ENCODE results near the gene ZDHHC3.
A peak's percentile ranks its signal among the peaks of the same experiment; 100 is the strongest.

ZDHHC3 gene

GRCh38 chr3:44976002-44976815 lies at the start of gene ZDHHC3, which contains the start of gene EXOSC7:
Gene ZDHHC3, minus strand, starts transcription at chr3:44976174. Its CDS starts 16,738 bp downstream, at chr3:44959436.
Gene EXOSC7, plus strand, starts transcription at chr3:44976244. Its CDS starts 34 bp downstream, at chr3:44976278.
- peak; percentile 76 for DNase-seq (ENCODE audit: low read depth)

DNA sequence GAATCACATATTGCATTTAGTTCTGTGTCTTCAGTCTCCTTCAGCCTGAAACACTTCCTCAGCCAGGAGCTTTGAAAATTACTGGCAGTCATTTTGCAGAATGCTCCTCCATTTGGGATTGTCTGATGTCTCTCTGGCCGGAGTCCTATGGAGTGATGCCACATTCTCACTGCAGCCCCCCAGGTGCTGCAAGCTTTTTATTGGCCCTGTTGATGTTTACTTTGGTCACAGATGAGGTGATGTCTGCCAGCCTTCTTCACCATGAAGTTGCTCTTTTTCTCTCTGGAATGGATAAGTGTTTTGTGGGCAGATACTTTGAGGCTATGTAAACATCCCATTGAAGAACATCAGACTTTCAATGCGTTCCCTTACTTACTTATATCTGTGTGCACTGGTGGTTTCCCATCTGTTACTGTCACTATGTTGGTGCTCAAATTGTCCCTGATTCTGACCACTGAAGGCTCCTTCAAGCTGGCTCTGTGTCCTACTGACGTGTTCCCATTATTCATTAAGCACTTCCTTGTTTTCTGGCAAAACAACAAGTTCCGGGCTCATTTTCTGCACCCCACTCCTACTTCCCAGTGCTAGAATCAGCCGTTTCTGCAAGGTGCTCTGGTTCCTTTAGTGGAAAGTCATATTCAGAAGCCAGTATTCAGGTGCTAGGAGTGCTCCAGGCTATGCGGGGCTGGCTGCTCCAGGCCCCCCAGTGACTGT lies 48.7 kb upstream of the ZDHHC3 start:
- DNase-seq (ENCODE audit: low read depth), result no peak

- no peak for DNase-seq (ENCODE audit: low read depth)
Measured at GRCh38 chr3:45023675-45024074, 47.7 kb upstream of the ZDHHC3 start.

DNA sequence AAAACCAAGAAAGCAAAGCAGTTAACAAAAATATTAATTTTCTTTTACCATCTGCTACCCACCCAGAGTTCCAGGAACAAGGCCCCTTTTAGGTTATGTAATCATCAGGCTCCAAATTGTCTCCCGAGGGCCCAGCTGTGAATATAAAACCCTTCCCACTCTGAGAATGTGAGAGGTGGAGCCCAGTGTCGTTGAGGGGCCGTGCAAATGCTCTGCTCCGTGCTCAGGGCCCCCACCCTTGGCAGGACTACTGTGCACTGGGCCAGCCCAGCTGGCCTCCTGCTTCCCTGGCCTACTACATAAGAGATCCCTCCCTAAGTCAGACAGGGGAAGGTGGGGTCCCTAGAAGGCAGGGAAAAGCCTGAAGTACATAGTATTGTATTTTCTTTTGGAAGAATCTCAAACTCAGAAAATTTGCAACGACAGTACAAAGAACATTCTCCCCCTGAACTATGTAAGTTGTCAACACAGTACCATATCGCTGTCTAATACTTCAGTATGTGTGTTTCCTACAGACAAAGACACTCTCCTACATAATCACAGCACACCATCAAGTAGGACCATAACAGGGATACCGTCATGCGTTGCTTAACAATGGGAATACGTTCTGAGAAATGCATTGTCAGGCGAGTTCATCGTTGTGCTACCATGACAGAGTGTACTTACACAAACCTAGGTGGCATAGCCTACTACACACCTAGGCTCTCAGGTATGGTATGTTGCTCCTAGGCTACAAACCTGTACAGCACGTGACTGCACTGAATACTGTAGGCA lies 45.7 kb upstream of the ZDHHC3 start:
- DNase-seq (ENCODE audit: low read depth), result no peak

DNA sequence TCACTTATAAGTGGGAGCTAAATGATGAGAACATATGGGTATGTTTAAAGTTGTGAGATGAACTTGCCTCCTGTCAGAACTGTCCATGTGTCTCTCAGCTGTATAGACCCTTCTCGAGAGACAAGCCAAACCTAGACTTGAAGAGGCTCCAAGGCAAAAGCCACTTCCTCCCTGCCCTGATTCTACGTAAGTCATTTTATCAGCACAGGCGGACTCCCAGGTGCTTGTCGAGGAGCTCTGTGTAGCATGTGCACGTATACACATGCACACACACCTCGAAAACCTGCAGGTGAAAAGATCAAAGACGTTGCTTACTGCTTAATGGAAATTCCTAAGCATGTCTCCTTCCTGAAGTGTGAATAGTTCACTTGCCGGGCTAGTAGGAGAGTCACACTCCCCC lies 44.6 kb upstream of the ZDHHC3 start:
- no peak for DNase-seq (ENCODE audit: low read depth)

DNA sequence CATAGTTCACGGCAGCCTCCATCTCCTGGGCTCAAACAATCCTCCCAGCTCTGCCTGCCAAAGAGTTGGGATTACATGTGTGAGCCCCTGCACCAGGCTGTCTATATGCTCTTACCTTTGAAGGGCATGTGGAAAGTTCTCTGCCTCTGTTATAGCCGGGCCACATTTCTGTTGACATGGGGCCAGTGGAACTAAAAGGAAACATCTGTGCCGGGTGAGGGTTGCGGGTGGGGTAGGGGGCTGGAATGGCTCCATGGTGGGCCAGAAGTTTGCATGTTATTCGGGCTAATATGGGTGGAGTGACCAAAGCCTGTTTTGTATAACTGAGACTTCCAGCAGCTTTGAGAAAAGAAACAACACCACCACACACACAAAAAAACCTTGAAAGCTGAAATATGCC lies 41.8 kb upstream of the ZDHHC3 start:
- DNase-seq (ENCODE audit: low read depth), result no peak

GRCh38 chr3:45016916-45017315 lies 40.9 kb upstream of the ZDHHC3 start:
- no peak for DNase-seq (ENCODE audit: low read depth)

- no peak for DNase-seq (ENCODE audit: low read depth)
Measured at GRCh38 chr3:45012577-45012976, 36.6 kb upstream of the ZDHHC3 start.

DNA sequence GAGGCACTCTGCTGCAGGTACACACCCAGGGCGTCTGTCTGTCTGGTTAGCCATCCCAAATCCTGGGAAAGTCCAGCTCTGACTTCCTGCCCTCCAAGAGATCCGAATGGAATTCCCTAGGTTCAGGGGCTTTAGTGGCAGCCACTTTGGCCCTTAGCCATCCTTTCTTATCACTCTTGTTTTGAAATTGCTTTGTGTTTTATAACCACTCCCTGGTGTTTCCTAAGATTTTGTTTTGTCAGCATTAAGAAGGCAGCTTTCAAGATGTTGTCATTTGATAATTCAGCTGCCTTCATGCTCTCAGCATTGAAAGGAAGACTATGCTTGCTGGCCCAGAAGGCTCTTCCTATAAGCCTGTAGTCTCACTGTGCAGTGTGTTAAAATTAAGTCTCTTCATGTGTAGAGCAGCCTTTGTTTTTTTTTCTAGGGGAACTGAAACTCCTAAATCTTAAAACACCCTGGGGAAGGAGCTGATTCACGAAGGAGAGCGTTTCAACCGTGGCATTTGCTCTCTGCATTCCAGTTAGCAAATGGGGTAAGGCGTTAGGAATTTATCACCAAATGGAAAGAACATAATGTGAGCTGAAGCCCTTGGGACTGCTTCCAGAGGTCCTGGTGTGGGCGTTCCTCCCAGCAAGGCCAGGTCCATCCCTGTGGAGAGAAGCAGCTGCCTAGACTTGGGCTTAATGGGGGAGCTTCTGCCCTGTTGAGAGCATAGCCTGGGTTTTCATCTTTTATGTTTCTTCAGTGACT lies 36.0 kb upstream of the ZDHHC3 start:
- no peak for DNase-seq (ENCODE audit: low read depth)

DNA sequence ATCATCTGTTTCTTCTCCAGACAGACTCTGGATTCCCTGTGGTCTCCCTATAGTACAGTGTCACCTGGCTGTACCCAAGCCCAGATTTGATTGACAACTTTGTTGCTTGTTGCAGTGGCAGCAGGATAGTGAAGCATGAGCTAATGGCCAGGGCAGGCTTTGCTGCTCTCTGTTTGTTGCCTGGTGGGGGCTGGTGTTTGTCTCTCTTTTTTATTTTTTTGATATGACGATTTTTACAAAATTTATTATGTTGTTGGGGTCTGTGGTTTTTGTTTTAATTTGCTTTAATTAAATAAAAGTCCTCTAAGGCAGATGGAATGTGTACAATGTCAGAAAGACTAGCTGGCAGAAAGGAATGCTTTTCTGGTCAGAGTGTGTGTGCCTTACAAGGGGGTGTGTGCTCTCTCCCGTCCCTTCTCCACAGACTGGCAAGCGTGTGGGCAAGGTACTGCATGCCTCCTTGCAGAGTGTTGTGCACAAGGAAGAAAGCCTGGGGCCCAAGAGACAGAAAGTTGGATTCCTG lies 34.9 kb upstream of the ZDHHC3 start:
- DNase-seq (ENCODE audit: low read depth), result no peak

DNA sequence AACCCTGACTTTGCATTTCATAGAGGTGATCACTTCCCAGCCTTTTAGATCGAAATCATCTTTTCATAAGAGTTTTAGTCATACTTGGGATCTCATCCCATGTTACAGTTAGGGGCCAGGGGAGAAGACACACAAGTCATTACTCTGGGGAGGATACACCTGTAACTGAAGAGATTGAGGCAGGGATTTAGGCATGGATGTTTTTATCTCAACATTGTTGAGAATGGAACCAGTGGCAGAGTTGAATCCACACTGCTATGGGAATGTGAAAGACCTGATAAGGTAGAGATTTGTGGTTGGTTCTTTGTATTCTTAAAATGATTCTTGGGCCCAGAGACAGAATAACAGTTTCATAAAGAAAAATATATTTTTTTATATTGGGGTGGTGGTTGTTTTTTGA lies 33.9 kb upstream of the ZDHHC3 start:
- DNase-seq (ENCODE audit: low read depth), result no peak

DNA sequence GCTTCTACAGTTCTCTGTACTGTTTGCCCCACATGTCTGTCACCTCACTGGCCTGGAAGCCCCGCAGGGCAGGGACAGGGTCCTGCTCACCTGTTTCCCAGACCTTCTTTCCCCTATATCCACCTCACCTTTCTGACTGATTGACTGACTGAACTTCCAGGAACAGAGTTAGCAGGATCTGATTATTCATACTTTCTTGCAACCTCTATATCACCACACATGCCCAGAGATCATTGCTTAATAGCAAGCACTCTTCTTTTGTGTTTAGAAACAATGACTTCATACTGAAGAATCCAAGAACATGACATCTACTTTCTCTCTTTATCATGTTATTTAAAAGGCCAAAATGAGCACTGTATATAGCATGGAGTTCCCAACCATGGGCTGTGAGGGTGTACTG lies 32.1 kb upstream of the ZDHHC3 start:
- DNase-seq (ENCODE audit: low read depth), result no peak

DNA sequence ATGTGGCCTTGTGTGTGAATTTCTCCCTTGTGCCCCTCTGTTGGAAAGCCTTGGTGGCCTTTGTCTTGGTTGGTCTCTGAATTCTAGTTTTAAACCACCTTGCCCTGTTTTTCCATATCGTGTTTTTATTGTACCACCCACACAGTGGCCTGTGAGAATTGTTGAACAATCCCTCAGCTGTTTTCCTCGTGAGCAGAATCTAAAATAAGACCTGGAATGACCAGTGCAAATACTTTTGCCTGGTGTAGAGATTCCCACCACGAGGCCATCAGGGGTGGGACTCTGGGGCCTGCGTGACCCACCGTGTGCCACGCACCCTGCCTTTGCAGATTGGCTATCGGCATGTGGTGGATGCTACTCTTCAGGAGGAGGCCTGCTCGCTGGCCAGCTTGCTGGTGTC lies 31.1 kb upstream of the ZDHHC3 start:
- DNase-seq (ENCODE audit: low read depth), result no peak

GRCh38 chr3:45003859-45004258 lies 27.9 kb upstream of the ZDHHC3 start:
- no peak for DNase-seq (ENCODE audit: low read depth)

- DNase-seq (ENCODE audit: low read depth), result no peak
Measured at GRCh38 chr3:45003406-45003805, 27.4 kb upstream of the ZDHHC3 start.

DNA sequence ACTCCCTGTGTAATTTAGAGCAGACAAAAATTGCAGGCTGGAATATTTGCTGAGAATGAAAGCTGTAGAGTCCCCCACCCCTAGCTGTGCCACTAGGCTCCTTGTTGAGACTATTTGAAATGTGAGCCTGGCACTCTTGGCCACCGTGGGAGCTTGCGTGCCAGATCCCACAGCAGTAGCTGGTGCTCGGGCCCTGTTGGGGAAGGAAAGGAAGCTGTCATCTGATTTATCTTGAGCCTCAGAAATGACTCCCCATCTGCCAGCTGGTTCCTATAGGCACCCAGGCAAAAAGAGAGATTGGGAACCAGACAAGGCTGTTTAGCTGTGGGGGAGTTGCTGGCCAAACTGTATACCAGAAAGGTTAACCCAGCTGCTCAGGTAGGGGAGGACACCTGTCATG lies 26.7 kb upstream of the ZDHHC3 start:
- DNase-seq (ENCODE audit: low read depth), result no peak

DNA sequence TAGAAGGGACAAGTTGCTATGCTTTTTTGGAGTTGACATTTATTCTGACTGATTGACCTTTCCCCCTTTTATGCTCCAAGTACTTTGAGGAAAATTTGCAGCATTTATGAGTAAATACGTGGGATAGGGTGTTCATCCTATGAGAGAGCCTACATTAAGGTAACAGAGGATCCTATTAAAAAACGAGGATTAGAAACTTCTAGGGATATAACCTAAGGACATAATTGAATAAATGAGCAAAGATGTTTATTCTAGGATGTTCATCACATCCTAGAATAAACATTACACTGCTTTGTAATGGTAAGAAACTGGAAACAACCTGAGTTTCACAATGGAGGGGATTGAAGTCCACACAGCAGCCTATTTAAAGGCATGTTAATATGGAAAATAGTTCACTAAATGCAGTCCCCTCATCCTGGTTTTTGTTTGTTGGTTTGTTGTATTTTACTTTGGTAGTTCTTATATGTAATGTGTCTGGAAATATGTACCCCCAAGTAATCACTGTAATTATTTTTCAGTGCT lies 26.2 kb upstream of the ZDHHC3 start:
- no peak for DNase-seq (ENCODE audit: low read depth)

GRCh38 chr3:45001738-45002137 lies 25.8 kb upstream of the ZDHHC3 start:
- DNase-seq (ENCODE audit: low read depth), result no peak

- DNase-seq (ENCODE audit: low read depth), result no peak
Measured at GRCh38 chr3:45000823-45001222, 24.8 kb upstream of the ZDHHC3 start.

DNA sequence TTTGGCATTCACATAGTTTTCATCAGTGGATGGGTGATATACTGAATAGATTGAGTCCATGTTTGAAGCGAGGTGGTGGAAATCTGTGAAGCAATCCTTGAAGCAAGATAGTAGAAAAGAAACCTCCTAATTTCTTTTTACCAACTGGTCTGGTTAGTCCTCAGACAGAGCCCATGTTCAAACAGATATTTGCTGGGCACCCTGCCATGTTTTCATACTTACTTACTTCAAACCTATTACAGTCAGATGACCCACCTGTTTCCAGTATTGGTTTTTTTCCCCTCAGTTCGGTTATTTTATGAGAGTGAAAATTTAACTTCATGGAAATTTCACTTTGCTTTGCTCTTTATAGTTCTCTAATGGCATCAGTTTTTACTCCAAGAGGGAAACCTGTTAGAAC lies 23.8 kb upstream of the ZDHHC3 start:
- no peak for DNase-seq (ENCODE audit: low read depth)

DNA sequence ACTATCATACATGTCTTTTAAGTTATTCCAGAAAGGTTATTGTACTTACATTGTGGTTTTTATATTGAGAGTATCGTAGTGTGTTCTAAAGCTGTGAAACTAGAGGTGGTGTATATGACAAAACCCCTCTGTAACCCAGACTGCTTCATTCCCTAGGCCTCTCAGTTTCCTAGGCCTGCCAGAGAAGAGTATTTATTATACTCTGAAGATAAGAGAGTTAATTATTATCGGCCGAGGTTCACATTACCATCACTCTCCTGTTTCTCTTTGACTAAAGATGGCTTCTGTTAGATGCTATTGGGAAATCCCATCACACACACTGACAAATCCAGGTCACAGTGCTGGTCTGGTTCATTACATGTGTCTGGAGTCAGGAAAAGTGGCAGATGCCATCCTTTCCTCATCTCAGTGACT lies 20.6 kb upstream of the ZDHHC3 start:
- no peak for DNase-seq (ENCODE audit: low read depth)
